NCI-H2029 (cell line): ENCODE data around the gene AFF3.

Source experiments
- DNase-seq: peaks from one replicate; lab custom pipeline; 2025; lab: John Stamatoyannopoulos, UW

AFF3 gene

GRCh38 chr2:99883358-99883757 lies 259.0 kb downstream of the AFF3 start:
- DNase-seq = no peak

GRCh38 chr2:99881901-99882591 lies 260.3 kb downstream of the AFF3 start:
- DNase-seq = no peak

- no peak for DNase-seq
These were observed 261.5 kb downstream of the AFF3 start for GRCh38 chr2:99880964-99881294.

GRCh38 chr2:99880148-99880963 lies 262.0 kb downstream of the AFF3 start:
- DNase-seq = no peak

GRCh38 chr2:99879481-99879880 lies 262.9 kb downstream of the AFF3 start:
- no peak for DNase-seq

GRCh38 chr2:99878581-99879350 lies 263.6 kb downstream of the AFF3 start:
- no peak for DNase-seq

GRCh38 chr2:99877963-99878362 lies 264.4 kb downstream of the AFF3 start:
- DNase-seq = no peak

GRCh38 chr2:99876956-99877355 lies 265.4 kb downstream of the AFF3 start:
- DNase-seq = no peak

- DNase-seq = no peak
These were observed 266.7 kb downstream of the AFF3 start for GRCh38 chr2:99875627-99876201.

- no peak for DNase-seq
These were observed 274.1 kb downstream of the AFF3 start for GRCh38 chr2:99868260-99868659.

GRCh38 chr2:99867770-99868169 lies 274.6 kb downstream of the AFF3 start:
- no peak for DNase-seq

GRCh38 chr2:99865818-99866676 lies 276.3 kb downstream of the AFF3 start:
- no peak for DNase-seq

GRCh38 chr2:99864561-99865553 lies 277.5 kb downstream of the AFF3 start:
- no peak for DNase-seq

- no peak for DNase-seq
These were observed 278.5 kb downstream of the AFF3 start for GRCh38 chr2:99863903-99864270.

GRCh38 chr2:99863236-99863902 lies 279.0 kb downstream of the AFF3 start:
- DNase-seq = no peak

GRCh38 chr2:99862566-99862965 lies 279.8 kb downstream of the AFF3 start:
- DNase-seq = no peak

GRCh38 chr2:99861376-99861760 lies 281.0 kb downstream of the AFF3 start:
- no peak for DNase-seq

- DNase-seq = no peak
These were observed 281.5 kb downstream of the AFF3 start for GRCh38 chr2:99860720-99861375.

GRCh38 chr2:99858951-99859596 lies 283.3 kb downstream of the AFF3 start:
- no peak for DNase-seq
